ENCODE results near the gene SCN8A.
"Not testable (repeated sequence)": the region's sequence is repeated elsewhere in the genome, so short reads cannot be mapped to it uniquely, and the experiment has no call there.

SCN8A gene

DNA sequence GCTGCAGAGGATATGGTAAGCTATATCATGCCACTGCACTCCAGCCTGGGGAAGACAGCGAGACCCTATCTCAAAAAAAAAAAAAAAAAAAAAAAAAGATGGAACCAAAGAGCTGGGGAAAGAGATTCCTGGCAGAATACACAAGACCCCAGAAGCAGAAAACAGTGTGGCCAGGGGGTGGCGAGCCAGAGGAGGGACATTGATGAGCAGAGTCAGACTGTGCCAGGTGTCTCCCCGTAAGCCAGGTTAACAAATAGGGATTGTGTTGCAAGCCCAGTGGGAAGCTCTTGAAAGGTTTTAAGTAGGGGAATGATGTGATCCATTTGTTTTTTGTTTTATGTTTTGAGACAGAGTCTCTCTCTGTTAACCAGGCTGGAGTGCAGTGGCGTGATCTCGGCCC lies 201.4 kb downstream of the SCN8A start:
- no peak overlapping the region for H3K4me2 ChIP-seq (ENCODE audit: low read depth, low read length)
- H3K9me3 ChIP-seq (replicated peaks; ENCODE audit: insufficient read depth, low read length): no peaks in the 10 kb centered on the region
- H3K4me1 ChIP-seq (ENCODE audit: low read length): no peaks in the 10 kb centered on the region
- H3K9me2 ChIP-seq (replicated peaks; ENCODE audit: insufficient read depth, low read length): no peaks in the 10 kb centered on the region
- H4K20me1 ChIP-seq (ENCODE audit: insufficient read depth, low read length): no peaks in the 10 kb centered on the region
- TF ChIP-seq, protein P1, sequence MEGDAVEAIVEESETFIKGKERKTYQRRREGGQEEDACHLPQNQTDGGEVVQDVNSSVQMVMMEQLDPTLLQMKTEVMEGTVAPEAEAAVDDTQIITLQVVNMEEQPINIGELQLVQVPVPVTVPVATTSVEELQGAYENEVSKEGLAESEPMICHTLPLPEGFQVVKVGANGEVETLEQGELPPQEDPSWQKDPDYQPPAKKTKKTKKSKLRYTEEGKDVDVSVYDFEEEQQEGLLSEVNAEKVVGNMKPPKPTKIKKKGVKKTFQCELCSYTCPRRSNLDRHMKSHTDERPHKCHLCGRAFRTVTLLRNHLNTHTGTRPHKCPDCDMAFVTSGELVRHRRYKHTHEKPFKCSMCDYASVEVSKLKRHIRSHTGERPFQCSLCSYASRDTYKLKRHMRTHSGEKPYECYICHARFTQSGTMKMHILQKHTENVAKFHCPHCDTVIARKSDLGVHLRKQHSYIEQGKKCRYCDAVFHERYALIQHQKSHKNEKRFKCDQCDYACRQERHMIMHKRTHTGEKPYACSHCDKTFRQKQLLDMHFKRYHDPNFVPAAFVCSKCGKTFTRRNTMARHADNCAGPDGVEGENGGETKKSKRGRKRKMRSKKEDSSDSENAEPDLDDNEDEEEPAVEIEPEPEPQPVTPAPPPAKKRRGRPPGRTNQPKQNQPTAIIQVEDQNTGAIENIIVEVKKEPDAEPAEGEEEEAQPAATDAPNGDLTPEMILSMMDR (IDR thresholded peaks at IDR 0.05; ENCODE audit: low read length): no peak
- no peak for TF ChIP-seq EZH2 (optimal IDR thresholded peaks at IDR 0.05; ENCODE audit: low read depth, low read length)
- no peak for TF ChIP-seq EZH2phosphoT487 (IDR thresholded peaks at IDR 0.05; ENCODE audit: low read length)
- no peaks in the 10 kb centered on the region for H3K79me2 ChIP-seq (ENCODE audit: low read length)
- H3F3A ChIP-seq (ENCODE audit: insufficient read depth, low read length): no peaks in the 10 kb centered on the region
- H3K27me3 ChIP-seq (replicated peaks; ENCODE audit: insufficient read depth, low read length): no peaks in the 10 kb centered on the region
- no peak overlapping the region for H2AFZ ChIP-seq (ENCODE audit: low read length)
- no peaks in the 10 kb centered on the region for H3K36me3 ChIP-seq (replicated peaks; ENCODE audit: insufficient read depth, low read length)
- H3K4me3 ChIP-seq (ENCODE audit: low read length): no peak overlapping the region
- no peak overlapping the region for H3K27ac ChIP-seq (ENCODE audit: low read length)
- H3K9ac ChIP-seq (ENCODE audit: low read length): no peak overlapping the region
- no peak for DNase-seq

DNA sequence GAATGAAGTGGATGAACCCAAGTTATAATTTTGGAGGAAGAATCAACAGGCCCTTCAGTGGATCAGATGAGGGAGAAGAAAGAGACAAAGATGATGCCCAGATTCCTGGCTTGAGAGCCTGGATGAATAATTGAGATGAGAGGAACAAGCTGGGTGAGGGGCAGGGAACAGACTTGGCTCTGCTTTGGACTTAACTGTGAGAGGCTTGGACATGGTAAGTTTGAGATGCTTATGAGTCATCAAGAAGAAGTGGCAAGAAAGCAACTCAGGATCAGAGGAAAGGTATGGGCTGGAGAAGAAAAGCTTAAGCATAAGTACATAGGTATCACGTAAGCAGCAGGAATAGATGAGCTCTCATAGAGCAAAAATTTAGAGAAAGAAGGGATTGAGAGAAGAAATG lies 202.2 kb downstream of the SCN8A start:
- no peaks in the 10 kb centered on the region for H3K4me1 ChIP-seq (ENCODE audit: low read length)
- no peak for DNase-seq
- no peak overlapping the region for H3K27ac ChIP-seq (ENCODE audit: low read length)
- no peaks in the 10 kb centered on the region for H3K36me3 ChIP-seq (replicated peaks; ENCODE audit: insufficient read depth, low read length)
- H3K4me3 ChIP-seq (ENCODE audit: low read length): no peak overlapping the region
- H3K27me3 ChIP-seq (replicated peaks; ENCODE audit: insufficient read depth, low read length): no peaks in the 10 kb centered on the region
- no peak overlapping the region for H3K4me2 ChIP-seq (ENCODE audit: low read depth, low read length)
- H3F3A ChIP-seq (ENCODE audit: insufficient read depth, low read length): no peaks in the 10 kb centered on the region
- TF ChIP-seq, protein P1 (IDR thresholded peaks at IDR 0.05; ENCODE audit: low read length): no peak
- no peak for TF ChIP-seq EZH2 (optimal IDR thresholded peaks at IDR 0.05; ENCODE audit: low read depth, low read length)
- TF ChIP-seq EZH2phosphoT487 (IDR thresholded peaks at IDR 0.05; ENCODE audit: low read length): no peak
- no peaks in the 10 kb centered on the region for H3K9me2 ChIP-seq (replicated peaks; ENCODE audit: insufficient read depth, low read length)
- H3K9ac ChIP-seq (ENCODE audit: low read length): no peak overlapping the region
- no peaks in the 10 kb centered on the region for H3K9me3 ChIP-seq (replicated peaks; ENCODE audit: insufficient read depth, low read length)
- no peaks in the 10 kb centered on the region for H4K20me1 ChIP-seq (ENCODE audit: insufficient read depth, low read length)
- H2AFZ ChIP-seq (ENCODE audit: low read length): no peak overlapping the region
- no peaks in the 10 kb centered on the region for H3K79me2 ChIP-seq (ENCODE audit: low read length)

DNA sequence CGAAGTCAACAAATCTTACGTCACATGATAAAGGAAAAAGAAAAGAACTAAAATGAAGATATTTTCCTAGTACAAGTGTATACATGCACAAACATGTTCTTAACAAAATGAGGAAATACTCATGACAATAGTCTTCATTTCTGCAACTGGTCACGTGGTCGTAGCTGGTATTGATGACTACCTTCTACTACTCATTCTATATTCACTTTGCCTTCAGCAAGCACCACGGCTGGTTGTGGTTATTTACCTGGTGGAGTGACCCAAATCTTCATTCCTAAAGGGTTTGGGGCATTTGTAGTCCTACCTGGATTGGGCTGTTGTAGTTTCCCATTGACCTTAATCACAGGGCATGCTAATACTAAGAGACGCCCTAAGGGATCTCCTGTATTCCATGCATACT lies 206.3 kb downstream of the SCN8A start:
- no peaks in the 10 kb centered on the region for H3K27me3 ChIP-seq (replicated peaks; ENCODE audit: insufficient read depth, low read length)
- no peak overlapping the region for H3K9ac ChIP-seq (ENCODE audit: low read length)
- no peak overlapping the region for H2AFZ ChIP-seq (ENCODE audit: low read length)
- DNase-seq: no peak
- H3K79me2 ChIP-seq (ENCODE audit: low read length): no peaks in the 10 kb centered on the region
- no peaks in the 10 kb centered on the region for H4K20me1 ChIP-seq (ENCODE audit: insufficient read depth, low read length)
- no peaks in the 10 kb centered on the region for H3K4me1 ChIP-seq (ENCODE audit: low read length)
- no peaks in the 10 kb centered on the region for H3K36me3 ChIP-seq (replicated peaks; ENCODE audit: insufficient read depth, low read length)
- H3K27ac ChIP-seq (ENCODE audit: low read length): no peak overlapping the region
- no peak for TF ChIP-seq EZH2 (optimal IDR thresholded peaks at IDR 0.05; ENCODE audit: low read depth, low read length)
- TF ChIP-seq EZH2phosphoT487 (IDR thresholded peaks at IDR 0.05; ENCODE audit: low read length): no peak
- TF ChIP-seq, protein P1 (IDR thresholded peaks at IDR 0.05; ENCODE audit: low read length): no peak
- H3K4me3 ChIP-seq (ENCODE audit: low read length): no peak overlapping the region
- no peak overlapping the region for H3K4me2 ChIP-seq (ENCODE audit: low read depth, low read length)
- H3F3A ChIP-seq (ENCODE audit: insufficient read depth, low read length): no peaks in the 10 kb centered on the region
- no peaks in the 10 kb centered on the region for H3K9me3 ChIP-seq (replicated peaks; ENCODE audit: insufficient read depth, low read length)
- H3K9me2 ChIP-seq (replicated peaks; ENCODE audit: insufficient read depth, low read length): no peaks in the 10 kb centered on the region

DNA sequence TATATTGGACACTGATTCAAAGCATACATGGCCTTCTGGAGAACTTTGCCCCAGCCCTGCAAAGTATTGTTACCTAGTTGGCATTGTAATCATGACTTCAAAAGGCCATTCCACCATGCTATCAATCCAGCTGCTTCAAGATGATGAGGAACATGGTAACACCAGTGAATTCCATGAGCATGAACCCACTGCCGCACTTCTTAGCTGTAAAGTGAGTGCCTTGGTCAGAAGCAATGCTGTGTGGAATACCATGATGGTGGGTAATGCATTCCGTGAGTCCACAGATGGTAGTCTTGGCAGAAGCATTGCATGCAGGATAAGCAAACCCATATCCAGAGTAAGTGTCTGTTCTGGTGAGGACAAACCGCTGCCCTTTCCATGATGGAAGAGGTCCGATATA lies 207.0 kb downstream of the SCN8A start:
- not testable (repeated sequence) for H3K9ac ChIP-seq (ENCODE audit: low read length); H3K9me2 ChIP-seq (replicated peaks; ENCODE audit: insufficient read depth, low read length); H3K4me3 ChIP-seq (ENCODE audit: low read length); H3K27ac ChIP-seq (ENCODE audit: low read length); DNase-seq; H4K20me1 ChIP-seq (ENCODE audit: insufficient read depth, low read length); H3K4me2 ChIP-seq (ENCODE audit: low read depth, low read length); H2AFZ ChIP-seq (ENCODE audit: low read length); H3K27me3 ChIP-seq (replicated peaks; ENCODE audit: insufficient read depth, low read length); H3K9me3 ChIP-seq (replicated peaks; ENCODE audit: insufficient read depth, low read length); H3K4me1 ChIP-seq (ENCODE audit: low read length); H3K79me2 ChIP-seq (ENCODE audit: low read length); H3K36me3 ChIP-seq (replicated peaks; ENCODE audit: insufficient read depth, low read length); H3F3A ChIP-seq (ENCODE audit: insufficient read depth, low read length)

All from MM.1S (cell line).